GM12878 (cell line): ENCODE results near the gene ELAC1. TPM values are rescaled to one million over a fixed set of nuclear protein-coding genes. Genes with fewer than 3 reads are reported as not detected.
A peak's percentile ranks its signal among the peaks of the same experiment; 100 is the strongest.

Source experiments
- ELK1 ChIP-seq: IDR thresholded peaks from 2 replicates; pipeline ENCODE4 v1.6.1; 2012; ENCODE audit warnings: low read depth, low read length, improper control_type of control experiment
- JUNB ChIP-seq: IDR thresholded peaks from 2 replicates; pipeline ENCODE4 v1.6.1; 2016; ENCODE audit warnings: antibody characterized with exemption, mild to moderate bottlenecking
- MEF2B ChIP-seq: fragments of 450-650 bp; IDR thresholded peaks from 2 replicates; pipeline ENCODE4 v1.6.1; 2018; ENCODE audit warnings: mild to moderate bottlenecking, moderate library complexity; ENCODE audit not compliant: partially characterized antibody, poor library complexity, severe bottlenecking
- POLR2AphosphoS2 ChIP-seq: IDR thresholded peaks from 2 replicates; pipeline ENCODE4 v1.6.1; 2011; ENCODE audit warnings: low read depth, mild to moderate bottlenecking, low read length, improper control_type of control experiment, moderate library complexity
- RB1 ChIP-seq: fragments of 450-650 bp; formaldehyde crosslinking; IDR thresholded peaks from 2 replicates; pipeline ENCODE4 v1.6.1; 2017; ENCODE audit warnings: mild to moderate bottlenecking, borderline replicate concordance
- RFX5 ChIP-seq: IDR thresholded peaks from 2 replicates; pipeline ENCODE4 v1.6.1; 2011; ENCODE audit warnings: low read depth, low read length, improper control_type of control experiment
- RUNX3 ChIP-seq: IDR thresholded peaks from 2 replicates; pipeline ENCODE4 v1.6.1; 2012; ENCODE audit warnings: low read length, inconsistent platforms
- SIN3A ChIP-seq: IDR thresholded peaks from 2 replicates; pipeline ENCODE4 v1.6.1; 2012; ENCODE audit warnings: low read depth, low read length, improper control_type of control experiment
- SREBF1 ChIP-seq: IDR thresholded peaks from 2 replicates; pipeline ENCODE4 v1.6.1; 2012; ENCODE audit warnings: mild to moderate bottlenecking, low read length
- STAT3 ChIP-seq: IDR thresholded peaks from 2 replicates; pipeline ENCODE4 v1.6.1; 2011; ENCODE audit warnings: low read depth, low read length, improper control_type of control experiment
- SUPT20H ChIP-seq: IDR thresholded peaks from 2 replicates; pipeline ENCODE4 v1.6.1; 2011; ENCODE audit warnings: low read depth, mild to moderate bottlenecking, low read length, moderate library complexity, borderline replicate concordance; ENCODE audit not compliant: control insufficient read depth
- TAF1 ChIP-seq: IDR thresholded peaks from 2 replicates; pipeline ENCODE4 v1.6.1; 2011; ENCODE audit warnings: mild to moderate bottlenecking, low read depth, low read length, borderline replicate concordance
- TCF12 ChIP-seq: IDR thresholded peaks from 2 replicates; pipeline ENCODE4 v1.6.1; 2011; ENCODE audit warnings: low read depth, mild to moderate bottlenecking, low read length
- polyA plus RNA-seq, 11 experiments: library from polyadenylated mRNA; depleted of rRNA in 4 of 11; unstranded in 6 of 11; stranded (reverse) in 5 of 11; fragments of >200 nt; fragmentation: Nextera tagmentation in 4 of 11; fragmentation: Illumina TruSeq in 1 of 11; extraction: Ambion mirVana in 4 of 11; extraction: Trizol in 1 of 11; gene quantifications; 1 replicate in 1 of 11; 2 replicates in 10 of 11; pipeline versions ENCODE4 v1.2.1 to v1.2.3, GENCODE V29; 2011 to 2016; ENCODE audit warnings: inconsistent platforms in 2 of 11, missing spikeins in 2 of 11, low read depth in 1 of 11
- total RNA-seq, 4 experiments: library from RNA; depleted of rRNA in 3 of 4; stranded (reverse); fragments of >200 nt in 3 of 4; fragmentation: Illumina TruSeq in 1 of 4; extraction: Trizol in 1 of 4; gene quantifications; 2 replicates each; pipeline versions ENCODE4 v1.2.1 to v1.2.3, GENCODE V29; 2013 to 2021
- TF ChIP-seq, protein P1 (sequence below): fragments of 450-650 bp; IDR thresholded peaks from 2 replicates; pipeline ENCODE4 v1.6.1; 2017; ENCODE audit warnings: mild to moderate bottlenecking, moderate library complexity
- TF ChIP-seq, protein P2 (sequence below): IDR thresholded peaks from 2 replicates; pipeline ENCODE4 v1.6.1; 2011; ENCODE audit warnings: borderline replicate concordance, low read depth, mild to moderate bottlenecking, moderate library complexity, mixed read lengths, low read length; ENCODE audit not compliant: insufficient read depth; ENCODE audit errors: extremely low read length
- TF ChIP-seq, protein P3 (sequence below): IDR thresholded peaks from 2 replicates; pipeline ENCODE4 v1.6.1; 2012; ENCODE audit warnings: mild to moderate bottlenecking, low read depth, low read length
- TF ChIP-seq, protein P4 (sequence below): fragments of 150-350 bp; IDR thresholded peaks from 2 replicates; pipeline ENCODE4 v1.6.1; 2014; ENCODE audit warnings: mild to moderate bottlenecking, low read depth, low read length

ELAC1 gene
- total and polyA plus RNA-seq, 10 of the 15 experiments (the other 5 are each of a cell fraction or from before 2014, with no cell fraction given): 4.9 to 23.0 (median 9.8) TPM

DNA sequence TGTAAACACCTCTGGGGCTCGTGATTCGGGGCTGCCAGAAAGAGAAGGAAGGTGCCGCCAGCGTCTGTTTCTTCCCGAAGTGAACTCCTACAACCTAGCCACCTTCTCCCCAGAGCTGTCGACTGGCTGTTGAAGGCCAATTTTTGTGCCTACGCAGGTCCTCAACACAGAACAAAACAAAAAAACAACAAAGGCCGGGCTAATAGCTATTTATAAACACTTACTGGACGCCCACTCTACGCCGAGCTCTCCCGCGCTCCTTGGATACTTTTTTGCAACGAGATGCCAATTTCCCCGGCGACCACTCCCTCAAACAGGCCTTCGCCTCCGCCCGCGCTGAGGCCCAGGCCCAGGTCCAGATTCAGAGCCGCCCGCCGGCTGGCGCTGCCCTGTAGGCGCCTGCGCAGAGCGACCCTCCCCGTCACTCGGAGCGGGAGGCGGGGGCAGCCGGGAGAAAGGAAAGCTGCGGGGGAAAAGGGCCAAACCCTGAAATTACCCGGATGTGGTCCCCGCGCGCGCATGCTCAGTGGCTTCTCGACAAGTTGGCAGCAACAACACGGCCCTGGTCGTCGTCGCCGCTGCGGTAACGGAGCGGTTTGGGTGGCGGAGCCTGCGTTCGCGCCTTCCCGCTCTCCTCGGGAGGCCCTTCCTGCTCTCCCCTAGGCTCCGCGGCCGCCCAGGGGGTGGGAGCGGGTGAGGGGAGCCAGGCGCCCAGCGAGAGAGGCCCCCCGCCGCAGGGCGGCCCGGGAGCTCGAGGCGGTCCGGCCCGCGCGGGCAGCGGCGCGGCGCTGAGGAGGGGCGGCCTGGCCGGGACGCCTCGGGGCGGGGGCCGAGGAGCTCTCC is 62.1 kb downstream of the ELAC1 start, which contains the start of gene SMAD4 (continued):
- 0 out of 2 replicates have a peak, but pooled peaks have one; percentile 60 for TF ChIP-seq TAF1
- peak; percentile 61; the same call in 1 of the 2 replicates for TF ChIP-seq SIN3A
- peak; percentile 80 for TF ChIP-seq POLR2AphosphoS2
- TF ChIP-seq SREBF1: no peak
- TF ChIP-seq, protein P1, sequence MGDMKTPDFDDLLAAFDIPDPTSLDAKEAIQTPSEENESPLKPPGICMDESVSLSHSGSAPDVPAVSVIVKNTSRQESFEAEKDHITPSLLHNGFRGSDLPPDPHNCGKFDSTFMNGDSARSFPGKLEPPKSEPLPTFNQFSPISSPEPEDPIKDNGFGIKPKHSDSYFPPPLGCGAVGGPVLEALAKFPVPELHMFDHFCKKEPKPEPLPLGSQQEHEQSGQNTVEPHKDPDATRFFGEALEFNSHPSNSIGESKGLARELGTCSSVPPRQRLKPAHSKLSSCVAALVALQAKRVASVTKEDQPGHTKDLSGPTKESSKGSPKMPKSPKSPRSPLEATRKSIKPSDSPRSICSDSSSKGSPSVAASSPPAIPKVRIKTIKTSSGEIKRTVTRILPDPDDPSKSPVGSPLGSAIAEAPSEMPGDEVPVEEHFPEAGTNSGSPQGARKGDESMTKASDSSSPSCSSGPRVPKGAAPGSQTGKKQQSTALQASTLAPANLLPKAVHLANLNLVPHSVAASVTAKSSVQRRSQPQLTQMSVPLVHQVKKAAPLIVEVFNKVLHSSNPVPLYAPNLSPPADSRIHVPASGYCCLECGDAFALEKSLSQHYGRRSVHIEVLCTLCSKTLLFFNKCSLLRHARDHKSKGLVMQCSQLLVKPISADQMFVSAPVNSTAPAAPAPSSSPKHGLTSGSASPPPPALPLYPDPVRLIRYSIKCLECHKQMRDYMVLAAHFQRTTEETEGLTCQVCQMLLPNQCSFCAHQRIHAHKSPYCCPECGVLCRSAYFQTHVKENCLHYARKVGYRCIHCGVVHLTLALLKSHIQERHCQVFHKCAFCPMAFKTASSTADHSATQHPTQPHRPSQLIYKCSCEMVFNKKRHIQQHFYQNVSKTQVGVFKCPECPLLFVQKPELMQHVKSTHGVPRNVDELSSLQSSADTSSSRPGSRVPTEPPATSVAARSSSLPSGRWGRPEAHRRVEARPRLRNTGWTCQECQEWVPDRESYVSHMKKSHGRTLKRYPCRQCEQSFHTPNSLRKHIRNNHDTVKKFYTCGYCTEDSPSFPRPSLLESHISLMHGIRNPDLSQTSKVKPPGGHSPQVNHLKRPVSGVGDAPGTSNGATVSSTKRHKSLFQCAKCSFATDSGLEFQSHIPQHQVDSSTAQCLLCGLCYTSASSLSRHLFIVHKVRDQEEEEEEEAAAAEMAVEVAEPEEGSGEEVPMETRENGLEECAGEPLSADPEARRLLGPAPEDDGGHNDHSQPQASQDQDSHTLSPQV: no peak
- TF ChIP-seq RUNX3: peak; percentile 83
- TF ChIP-seq TCF12: peak; percentile 25; the same call in 1 of the 2 replicates
- TF ChIP-seq JUNB: no peak
- TF ChIP-seq STAT3: no peak
- TF ChIP-seq SUPT20H: no peak
- TF ChIP-seq, protein P2, sequence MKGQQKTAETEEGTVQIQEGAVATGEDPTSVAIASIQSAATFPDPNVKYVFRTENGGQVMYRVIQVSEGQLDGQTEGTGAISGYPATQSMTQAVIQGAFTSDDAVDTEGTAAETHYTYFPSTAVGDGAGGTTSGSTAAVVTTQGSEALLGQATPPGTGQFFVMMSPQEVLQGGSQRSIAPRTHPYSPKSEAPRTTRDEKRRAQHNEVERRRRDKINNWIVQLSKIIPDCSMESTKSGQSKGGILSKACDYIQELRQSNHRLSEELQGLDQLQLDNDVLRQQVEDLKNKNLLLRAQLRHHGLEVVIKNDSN: no peak
- TF ChIP-seq, protein P3, sequence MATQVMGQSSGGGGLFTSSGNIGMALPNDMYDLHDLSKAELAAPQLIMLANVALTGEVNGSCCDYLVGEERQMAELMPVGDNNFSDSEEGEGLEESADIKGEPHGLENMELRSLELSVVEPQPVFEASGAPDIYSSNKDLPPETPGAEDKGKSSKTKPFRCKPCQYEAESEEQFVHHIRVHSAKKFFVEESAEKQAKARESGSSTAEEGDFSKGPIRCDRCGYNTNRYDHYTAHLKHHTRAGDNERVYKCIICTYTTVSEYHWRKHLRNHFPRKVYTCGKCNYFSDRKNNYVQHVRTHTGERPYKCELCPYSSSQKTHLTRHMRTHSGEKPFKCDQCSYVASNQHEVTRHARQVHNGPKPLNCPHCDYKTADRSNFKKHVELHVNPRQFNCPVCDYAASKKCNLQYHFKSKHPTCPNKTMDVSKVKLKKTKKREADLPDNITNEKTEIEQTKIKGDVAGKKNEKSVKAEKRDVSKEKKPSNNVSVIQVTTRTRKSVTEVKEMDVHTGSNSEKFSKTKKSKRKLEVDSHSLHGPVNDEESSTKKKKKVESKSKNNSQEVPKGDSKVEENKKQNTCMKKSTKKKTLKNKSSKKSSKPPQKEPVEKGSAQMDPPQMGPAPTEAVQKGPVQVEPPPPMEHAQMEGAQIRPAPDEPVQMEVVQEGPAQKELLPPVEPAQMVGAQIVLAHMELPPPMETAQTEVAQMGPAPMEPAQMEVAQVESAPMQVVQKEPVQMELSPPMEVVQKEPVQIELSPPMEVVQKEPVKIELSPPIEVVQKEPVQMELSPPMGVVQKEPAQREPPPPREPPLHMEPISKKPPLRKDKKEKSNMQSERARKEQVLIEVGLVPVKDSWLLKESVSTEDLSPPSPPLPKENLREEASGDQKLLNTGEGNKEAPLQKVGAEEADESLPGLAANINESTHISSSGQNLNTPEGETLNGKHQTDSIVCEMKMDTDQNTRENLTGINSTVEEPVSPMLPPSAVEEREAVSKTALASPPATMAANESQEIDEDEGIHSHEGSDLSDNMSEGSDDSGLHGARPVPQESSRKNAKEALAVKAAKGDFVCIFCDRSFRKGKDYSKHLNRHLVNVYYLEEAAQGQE: no peak
- no peak for TF ChIP-seq ELK1
- TF ChIP-seq MEF2B: no peak
- TF ChIP-seq, protein P4, sequence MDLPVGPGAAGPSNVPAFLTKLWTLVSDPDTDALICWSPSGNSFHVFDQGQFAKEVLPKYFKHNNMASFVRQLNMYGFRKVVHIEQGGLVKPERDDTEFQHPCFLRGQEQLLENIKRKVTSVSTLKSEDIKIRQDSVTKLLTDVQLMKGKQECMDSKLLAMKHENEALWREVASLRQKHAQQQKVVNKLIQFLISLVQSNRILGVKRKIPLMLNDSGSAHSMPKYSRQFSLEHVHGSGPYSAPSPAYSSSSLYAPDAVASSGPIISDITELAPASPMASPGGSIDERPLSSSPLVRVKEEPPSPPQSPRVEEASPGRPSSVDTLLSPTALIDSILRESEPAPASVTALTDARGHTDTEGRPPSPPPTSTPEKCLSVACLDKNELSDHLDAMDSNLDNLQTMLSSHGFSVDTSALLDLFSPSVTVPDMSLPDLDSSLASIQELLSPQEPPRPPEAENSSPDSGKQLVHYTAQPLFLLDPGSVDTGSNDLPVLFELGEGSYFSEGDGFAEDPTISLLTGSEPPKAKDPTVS: no peak
- peak; percentile 69; the same call in 1 of the 2 replicates for TF ChIP-seq RB1
- TF ChIP-seq RFX5: no peak
